Stimulated activated naive CD4-positive, alpha-beta T cell (primary cell): ENCODE data around the gene RAB13.

Experiments
- DNase-seq, 6 experiments: peaks; one replicate each; lab custom pipeline; 2025; lab: John Stamatoyannopoulos, UW

RAB13 gene

DNA sequence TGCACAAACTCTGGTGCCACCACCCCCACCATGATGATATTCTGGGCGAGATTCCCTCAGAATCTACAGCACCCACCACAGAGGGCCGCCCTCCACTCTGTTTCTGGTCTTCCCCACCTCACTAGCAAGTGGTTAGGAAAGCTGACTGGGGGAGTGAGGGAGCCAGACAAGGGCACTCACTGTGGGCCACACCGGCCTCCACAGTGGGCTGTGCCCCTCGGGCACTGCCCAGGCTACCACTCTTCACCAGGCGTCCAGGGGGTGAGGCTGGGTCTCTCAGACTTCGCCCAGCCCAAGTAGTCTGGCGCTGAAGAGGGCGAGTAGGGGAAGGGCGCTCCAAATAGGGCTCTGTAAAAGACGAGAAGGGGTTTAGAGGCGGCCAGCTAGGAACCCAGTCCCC is 52.2 kb downstream of the RAB13 start:
- DNase-seq = no peak

DNA sequence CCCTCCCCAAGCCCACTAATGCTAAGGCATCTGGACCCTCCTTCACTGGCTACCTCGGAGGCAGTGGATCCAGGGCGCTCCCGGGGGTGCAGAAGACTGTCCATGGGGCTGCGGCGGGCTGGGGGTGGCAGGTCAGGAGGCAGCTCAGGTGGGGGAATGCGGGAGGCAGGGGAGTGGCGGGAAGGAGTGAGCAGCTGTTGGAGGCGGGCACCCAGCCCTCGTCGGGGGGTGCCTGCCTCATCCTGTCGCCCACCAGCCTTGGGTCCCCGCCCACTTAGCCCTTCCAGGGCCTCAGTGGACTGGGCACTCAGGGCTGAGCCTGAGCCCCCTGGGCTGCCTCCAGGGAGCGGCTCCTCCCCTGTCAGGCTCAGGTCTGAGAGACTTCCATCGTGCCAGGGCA is 52.7 kb downstream of the RAB13 start:
- no peak for DNase-seq

DNA sequence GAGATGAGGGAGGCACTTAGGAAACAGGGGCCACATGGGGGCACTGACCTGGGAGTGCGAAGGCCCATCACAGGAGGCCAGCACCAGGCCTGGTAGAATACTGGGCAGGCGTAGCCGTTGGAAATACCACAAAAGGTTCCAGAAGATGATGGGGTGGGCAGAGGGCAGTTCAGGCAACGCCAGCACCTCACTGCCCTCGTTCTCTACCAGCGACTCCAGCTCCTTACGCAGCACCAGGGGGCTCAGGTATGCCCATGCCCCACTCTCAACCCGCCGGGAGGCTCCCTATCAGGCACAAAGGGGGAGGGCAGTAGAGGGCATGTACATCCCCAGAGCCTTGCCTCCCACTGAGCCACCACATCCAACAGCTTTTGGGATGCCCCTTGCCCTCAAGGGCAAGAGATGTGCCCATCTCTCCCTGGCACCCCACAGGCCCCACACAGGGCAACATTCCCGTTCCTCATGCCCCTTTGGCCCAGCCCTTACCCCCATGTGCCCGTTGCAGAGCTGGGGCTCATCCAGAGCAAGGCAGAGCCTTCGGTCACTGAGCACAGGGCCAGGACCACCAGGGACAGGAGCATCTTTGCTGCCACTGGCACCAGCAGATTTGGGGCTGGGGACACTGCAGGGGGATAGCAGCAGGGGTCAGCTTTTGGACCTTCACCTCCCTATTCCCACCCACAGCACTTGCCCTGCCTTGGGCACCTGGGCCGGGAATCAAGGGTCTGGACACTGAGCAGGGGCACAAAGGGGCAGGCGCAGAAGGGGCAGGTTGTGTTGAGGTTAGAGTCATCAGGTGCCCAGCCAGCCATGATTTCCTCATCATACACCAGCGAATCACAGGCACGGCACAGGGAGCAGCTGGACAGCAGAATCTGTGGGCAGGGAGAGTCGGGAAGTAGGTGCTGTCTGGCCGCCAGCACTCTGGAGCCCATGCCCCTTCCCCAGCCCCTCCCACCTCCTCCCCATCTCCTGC is 53.7 kb downstream of the RAB13 start:
- no peak for DNase-seq
